ENCODE data around the gene GABPB2.

GRCh38 chr1:151098126-151098525 lies 27.6 kb downstream of the GABPB2 start:
- TF ChIP-seq CTCF (IDR thresholded peaks at IDR 0.05) (no peak), POLR2A (IDR thresholded peaks at IDR 0.05) (no peak)
